GM12878 (cell line): ENCODE results near the gene ZNF512. TPM values are rescaled to one million over a fixed set of nuclear protein-coding genes. Genes with fewer than 3 reads are reported as not detected.

Experiments used
- BCL11A ChIP-seq: IDR thresholded peaks from 2 replicates; pipeline ENCODE4 v1.6.1; 2011; ENCODE audit warnings: low read depth, low read length
- CEBPB ChIP-seq, 2 experiments: fragments of 150-350 bp in 1 of 2; IDR thresholded peaks; 2 replicates each; pipeline ENCODE4 v1.6.1; 2012 to 2014; ENCODE audit warnings: low read depth in 2 of 2, low read length in 2 of 2, borderline replicate concordance in 1 of 2, inconsistent platforms in 1 of 2
- EED ChIP-seq: sonication (generic); IDR thresholded peaks from 2 replicates; pipeline ENCODE4 v1.6.1; 2016; ENCODE audit warnings: antibody characterized with exemption, low read depth
- GATAD2B ChIP-seq: fragments of 450-650 bp; conservative IDR thresholded peaks from 2 replicates; pipeline ENCODE4 v1.6.1; 2017; ENCODE audit warnings: low read depth, mild to moderate bottlenecking, moderate library complexity
- NFXL1 ChIP-seq: fragments of 450-650 bp; IDR thresholded peaks from 2 replicates; pipeline ENCODE4 v1.6.1; 2017; ENCODE audit warnings: antibody characterized with exemption, mild to moderate bottlenecking, borderline replicate concordance
- POLR2AphosphoS2 ChIP-seq: IDR thresholded peaks from 2 replicates; pipeline ENCODE4 v1.6.1; 2011; ENCODE audit warnings: low read depth, mild to moderate bottlenecking, low read length, improper control_type of control experiment, moderate library complexity
- RCOR1 ChIP-seq: conservative IDR thresholded peaks from 2 replicates; pipeline ENCODE4 v1.6.1; 2012; ENCODE audit warnings: low read depth, low read length, improper control_type of control experiment
- RUNX3 ChIP-seq: IDR thresholded peaks from 2 replicates; pipeline ENCODE4 v1.6.1; 2012; ENCODE audit warnings: low read length, inconsistent platforms
- SMARCA5 ChIP-seq: fragments of 450-650 bp; IDR thresholded peaks from 2 replicates; pipeline ENCODE4 v1.6.1; 2017; ENCODE audit warnings: mild to moderate bottlenecking
- SMC3 ChIP-seq: IDR thresholded peaks from 2 replicates; pipeline ENCODE4 v1.6.1; 2011; ENCODE audit warnings: low read length, improper control_type of control experiment, borderline replicate concordance
- SREBF1 ChIP-seq: IDR thresholded peaks from 2 replicates; pipeline ENCODE4 v1.6.1; 2012; ENCODE audit warnings: mild to moderate bottlenecking, low read length
- SRF ChIP-seq, 2 experiments: IDR thresholded peaks; 2 replicates each; pipeline ENCODE4 v1.6.1; 2011; ENCODE audit warnings: low read depth in 2 of 2, low read length in 2 of 2, mild to moderate bottlenecking in 1 of 2, moderate library complexity in 1 of 2
- ZNF24 ChIP-seq: fragments of 450-650 bp; IDR thresholded peaks from 2 replicates; pipeline ENCODE4 v1.6.1; 2017; ENCODE audit warnings: antibody characterized with exemption, mild to moderate bottlenecking
- ZZZ3 ChIP-seq: IDR thresholded peaks from 2 replicates; pipeline ENCODE4 v1.6.1; 2011; ENCODE audit warnings: low read depth; ENCODE audit not compliant: control insufficient read depth, insufficient read length
- polyA plus RNA-seq, 11 experiments: library from polyadenylated mRNA; depleted of rRNA in 4 of 11; unstranded in 6 of 11; stranded (reverse) in 5 of 11; fragments of >200 nt; fragmentation: Nextera tagmentation in 4 of 11; fragmentation: Illumina TruSeq in 1 of 11; extraction: Ambion mirVana in 4 of 11; extraction: Trizol in 1 of 11; gene quantifications; 1 replicate in 1 of 11; 2 replicates in 10 of 11; pipeline versions ENCODE4 v1.2.1 to v1.2.3, GENCODE V29; 2011 to 2016; ENCODE audit warnings: inconsistent platforms in 2 of 11, missing spikeins in 2 of 11, low read depth in 1 of 11
- total RNA-seq, 4 experiments: library from RNA; depleted of rRNA in 3 of 4; stranded (reverse); fragments of >200 nt in 3 of 4; fragmentation: Illumina TruSeq in 1 of 4; extraction: Trizol in 1 of 4; gene quantifications; 2 replicates each; pipeline versions ENCODE4 v1.2.1 to v1.2.3, GENCODE V29; 2013 to 2021
- TF ChIP-seq, protein P1 (sequence below): fragments of 150-350 bp; IDR thresholded peaks from 2 replicates; pipeline ENCODE4 v1.6.1; 2016; ENCODE audit warnings: low read depth, low read length
- TF ChIP-seq, protein P2 (sequence below): fragments of 450-650 bp; IDR thresholded peaks from 2 replicates; pipeline ENCODE4 v1.6.1; 2014; ENCODE audit warnings: mild to moderate bottlenecking
- TF ChIP-seq, protein P3 (sequence below): IDR thresholded peaks from 2 replicates; pipeline ENCODE4 v1.6.1; 2012; ENCODE audit warnings: improper control_type of control experiment, low read depth, low read length; ENCODE audit not compliant: insufficient replicate concordance
- TF ChIP-seq, protein P4 (sequence below): fragments of 450-650 bp; IDR thresholded peaks from 2 replicates; pipeline ENCODE4 v1.6.1; 2017; ENCODE audit warnings: mild to moderate bottlenecking

The ZNF512 gene
- total and polyA plus RNA-seq, 10 of the 15 experiments (the other 5 are each of a cell fraction or from before 2014, with no cell fraction given) = 14.1 to 61.9 (median 31.2) TPM

DNA sequence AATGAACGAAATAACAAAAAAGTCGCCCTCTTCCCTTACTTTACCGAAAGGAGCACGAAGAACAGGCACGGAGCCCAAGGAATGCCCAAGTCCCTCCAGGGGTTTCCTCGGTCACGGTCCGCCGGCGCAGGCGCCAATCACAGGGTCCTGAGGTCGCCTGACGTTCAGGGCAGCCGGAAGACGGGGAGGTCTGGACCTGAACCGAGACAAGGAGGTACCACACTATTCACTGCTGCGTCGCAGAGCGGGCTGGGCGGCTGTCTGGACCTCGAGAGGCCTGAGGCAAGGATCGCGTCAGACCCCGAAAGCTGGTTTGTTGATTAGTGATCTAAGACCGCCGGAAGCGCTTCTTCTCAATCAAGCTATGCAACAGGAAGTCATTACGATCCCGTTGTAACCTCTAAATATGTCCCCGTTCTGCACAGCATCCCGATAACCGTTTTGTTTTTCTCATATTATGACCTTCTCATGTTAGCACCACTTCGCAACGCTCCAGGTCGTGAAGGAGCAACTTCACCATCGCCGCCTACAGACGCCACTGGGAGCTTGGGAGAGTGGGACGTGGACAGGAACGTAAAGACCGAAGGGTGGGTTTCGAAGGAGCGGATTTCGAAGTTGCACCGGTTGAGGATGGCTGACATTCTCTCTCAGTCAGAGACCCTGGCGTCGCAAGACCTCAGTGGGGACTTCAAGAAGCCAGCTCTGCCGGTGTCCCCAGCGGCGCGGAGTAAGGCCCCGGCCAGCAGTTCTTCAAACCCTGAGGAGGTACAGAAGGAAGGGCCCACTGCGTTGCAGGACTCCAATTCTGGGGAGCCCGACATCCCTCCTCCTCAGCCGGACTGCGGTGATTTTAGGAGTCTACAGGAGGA is 80.7 kb downstream of the ZNF512 start, which contains the start of the genes SLC4A1AP and SUPT7L (continued):
- TF ChIP-seq ZZZ3 = peak; percentile 89
- TF ChIP-seq, protein P1, sequence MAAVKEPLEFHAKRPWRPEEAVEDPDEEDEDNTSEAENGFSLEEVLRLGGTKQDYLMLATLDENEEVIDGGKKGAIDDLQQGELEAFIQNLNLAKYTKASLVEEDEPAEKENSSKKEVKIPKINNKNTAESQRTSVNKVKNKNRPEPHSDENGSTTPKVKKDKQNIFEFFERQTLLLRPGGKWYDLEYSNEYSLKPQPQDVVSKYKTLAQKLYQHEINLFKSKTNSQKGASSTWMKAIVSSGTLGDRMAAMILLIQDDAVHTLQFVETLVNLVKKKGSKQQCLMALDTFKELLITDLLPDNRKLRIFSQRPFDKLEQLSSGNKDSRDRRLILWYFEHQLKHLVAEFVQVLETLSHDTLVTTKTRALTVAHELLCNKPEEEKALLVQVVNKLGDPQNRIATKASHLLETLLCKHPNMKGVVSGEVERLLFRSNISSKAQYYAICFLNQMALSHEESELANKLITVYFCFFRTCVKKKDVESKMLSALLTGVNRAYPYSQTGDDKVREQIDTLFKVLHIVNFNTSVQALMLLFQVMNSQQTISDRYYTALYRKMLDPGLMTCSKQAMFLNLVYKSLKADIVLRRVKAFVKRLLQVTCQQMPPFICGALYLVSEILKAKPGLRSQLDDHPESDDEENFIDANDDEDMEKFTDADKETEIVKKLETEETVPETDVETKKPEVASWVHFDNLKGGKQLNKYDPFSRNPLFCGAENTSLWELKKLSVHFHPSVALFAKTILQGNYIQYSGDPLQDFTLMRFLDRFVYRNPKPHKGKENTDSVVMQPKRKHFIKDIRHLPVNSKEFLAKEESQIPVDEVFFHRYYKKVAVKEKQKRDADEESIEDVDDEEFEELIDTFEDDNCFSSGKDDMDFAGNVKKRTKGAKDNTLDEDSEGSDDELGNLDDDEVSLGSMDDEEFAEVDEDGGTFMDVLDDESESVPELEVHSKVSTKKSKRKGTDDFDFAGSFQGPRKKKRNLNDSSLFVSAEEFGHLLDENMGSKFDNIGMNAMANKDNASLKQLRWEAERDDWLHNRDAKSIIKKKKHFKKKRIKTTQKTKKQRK = peak; percentile 54; the same call in 1 of the 2 replicates
- TF ChIP-seq, protein P2, sequence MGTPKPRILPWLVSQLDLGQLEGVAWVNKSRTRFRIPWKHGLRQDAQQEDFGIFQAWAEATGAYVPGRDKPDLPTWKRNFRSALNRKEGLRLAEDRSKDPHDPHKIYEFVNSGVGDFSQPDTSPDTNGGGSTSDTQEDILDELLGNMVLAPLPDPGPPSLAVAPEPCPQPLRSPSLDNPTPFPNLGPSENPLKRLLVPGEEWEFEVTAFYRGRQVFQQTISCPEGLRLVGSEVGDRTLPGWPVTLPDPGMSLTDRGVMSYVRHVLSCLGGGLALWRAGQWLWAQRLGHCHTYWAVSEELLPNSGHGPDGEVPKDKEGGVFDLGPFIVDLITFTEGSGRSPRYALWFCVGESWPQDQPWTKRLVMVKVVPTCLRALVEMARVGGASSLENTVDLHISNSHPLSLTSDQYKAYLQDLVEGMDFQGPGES = peak; percentile 49; the same call in 1 of the 2 replicates
- no peak for TF ChIP-seq RCOR1
- no peak; the same call in 1 of the 2 replicates for TF ChIP-seq ZNF24
- TF ChIP-seq GATAD2B = 0 out of 2 replicates have a peak, but pooled peaks have one; percentile 39
- TF ChIP-seq POLR2AphosphoS2 = peak; percentile 80
- peak; percentile 66 for TF ChIP-seq BCL11A
- TF ChIP-seq RUNX3 = peak; percentile 82
- TF ChIP-seq EED = no peak; the same call in 1 of the 2 replicates
- peak; percentile 43 for TF ChIP-seq SREBF1
- TF ChIP-seq SMC3 = no peak
- no peak for TF ChIP-seq NFXL1
- peak in 1 of 2 experiments; percentile 82; a peak in 2 of 4 replicates for TF ChIP-seq SRF (IDR thresholded peaks at IDR 0.05; ENCODE audit: low read depth in 2 of 2, low read length in 2 of 2)
- TF ChIP-seq, protein P3, sequence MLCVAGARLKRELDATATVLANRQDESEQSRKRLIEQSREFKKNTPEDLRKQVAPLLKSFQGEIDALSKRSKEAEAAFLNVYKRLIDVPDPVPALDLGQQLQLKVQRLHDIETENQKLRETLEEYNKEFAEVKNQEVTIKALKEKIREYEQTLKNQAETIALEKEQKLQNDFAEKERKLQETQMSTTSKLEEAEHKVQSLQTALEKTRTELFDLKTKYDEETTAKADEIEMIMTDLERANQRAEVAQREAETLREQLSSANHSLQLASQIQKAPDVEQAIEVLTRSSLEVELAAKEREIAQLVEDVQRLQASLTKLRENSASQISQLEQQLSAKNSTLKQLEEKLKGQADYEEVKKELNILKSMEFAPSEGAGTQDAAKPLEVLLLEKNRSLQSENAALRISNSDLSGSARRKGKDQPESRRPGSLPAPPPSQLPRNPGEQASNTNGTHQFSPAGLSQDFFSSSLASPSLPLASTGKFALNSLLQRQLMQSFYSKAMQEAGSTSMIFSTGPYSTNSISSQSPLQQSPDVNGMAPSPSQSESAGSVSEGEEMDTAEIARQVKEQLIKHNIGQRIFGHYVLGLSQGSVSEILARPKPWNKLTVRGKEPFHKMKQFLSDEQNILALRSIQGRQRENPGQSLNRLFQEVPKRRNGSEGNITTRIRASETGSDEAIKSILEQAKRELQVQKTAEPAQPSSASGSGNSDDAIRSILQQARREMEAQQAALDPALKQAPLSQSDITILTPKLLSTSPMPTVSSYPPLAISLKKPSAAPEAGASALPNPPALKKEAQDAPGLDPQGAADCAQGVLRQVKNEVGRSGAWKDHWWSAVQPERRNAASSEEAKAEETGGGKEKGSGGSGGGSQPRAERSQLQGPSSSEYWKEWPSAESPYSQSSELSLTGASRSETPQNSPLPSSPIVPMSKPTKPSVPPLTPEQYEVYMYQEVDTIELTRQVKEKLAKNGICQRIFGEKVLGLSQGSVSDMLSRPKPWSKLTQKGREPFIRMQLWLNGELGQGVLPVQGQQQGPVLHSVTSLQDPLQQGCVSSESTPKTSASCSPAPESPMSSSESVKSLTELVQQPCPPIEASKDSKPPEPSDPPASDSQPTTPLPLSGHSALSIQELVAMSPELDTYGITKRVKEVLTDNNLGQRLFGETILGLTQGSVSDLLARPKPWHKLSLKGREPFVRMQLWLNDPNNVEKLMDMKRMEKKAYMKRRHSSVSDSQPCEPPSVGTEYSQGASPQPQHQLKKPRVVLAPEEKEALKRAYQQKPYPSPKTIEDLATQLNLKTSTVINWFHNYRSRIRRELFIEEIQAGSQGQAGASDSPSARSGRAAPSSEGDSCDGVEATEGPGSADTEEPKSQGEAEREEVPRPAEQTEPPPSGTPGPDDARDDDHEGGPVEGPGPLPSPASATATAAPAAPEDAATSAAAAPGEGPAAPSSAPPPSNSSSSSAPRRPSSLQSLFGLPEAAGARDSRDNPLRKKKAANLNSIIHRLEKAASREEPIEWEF = no peak
- TF ChIP-seq, protein P4, sequence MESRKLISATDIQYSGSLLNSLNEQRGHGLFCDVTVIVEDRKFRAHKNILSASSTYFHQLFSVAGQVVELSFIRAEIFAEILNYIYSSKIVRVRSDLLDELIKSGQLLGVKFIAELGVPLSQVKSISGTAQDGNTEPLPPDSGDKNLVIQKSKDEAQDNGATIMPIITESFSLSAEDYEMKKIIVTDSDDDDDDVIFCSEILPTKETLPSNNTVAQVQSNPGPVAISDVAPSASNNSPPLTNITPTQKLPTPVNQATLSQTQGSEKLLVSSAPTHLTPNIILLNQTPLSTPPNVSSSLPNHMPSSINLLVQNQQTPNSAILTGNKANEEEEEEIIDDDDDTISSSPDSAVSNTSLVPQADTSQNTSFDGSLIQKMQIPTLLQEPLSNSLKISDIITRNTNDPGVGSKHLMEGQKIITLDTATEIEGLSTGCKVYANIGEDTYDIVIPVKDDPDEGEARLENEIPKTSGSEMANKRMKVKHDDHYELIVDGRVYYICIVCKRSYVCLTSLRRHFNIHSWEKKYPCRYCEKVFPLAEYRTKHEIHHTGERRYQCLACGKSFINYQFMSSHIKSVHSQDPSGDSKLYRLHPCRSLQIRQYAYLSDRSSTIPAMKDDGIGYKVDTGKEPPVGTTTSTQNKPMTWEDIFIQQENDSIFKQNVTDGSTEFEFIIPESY = no peak
- TF ChIP-seq SMARCA5 = peak; percentile 70
- TF ChIP-seq CEBPB (IDR thresholded peaks at IDR 0.05; ENCODE audit: borderline replicate concordance in 1 of 2, low read depth in 2 of 2, low read length in 2 of 2) = no peak; a peak in 1 of 4 replicates
